Stimulated activated effector memory CD8-positive, alpha-beta T cell treated with anti-CD3 and anti-CD28 coated beads, Interleukin-12 subunit alpha, Interleukin-12 subunit beta, amount 100 ng/mL, for 72 hours (primary cell): ENCODE results near the gene OR6N1.

Source experiments
- ATAC-seq: fragments of 150-1000 bp; cut with Tn5 transposase; 2 replicates; pipeline ENCODE4 v1.10.0; 2021
- DNase-seq, 2 donors: peaks; one replicate each; pipeline ENCODE4 v3.0.0; 2021 to 2022; ENCODE audit warnings: low spot score in 2 of 2
- H3K27ac Mint-ChIP-seq: one replicate; pipeline ENCODE4 v1.8.0; 2022; ENCODE audit warnings: mild to moderate bottlenecking, mixed read lengths
- H3K36me3 Mint-ChIP-seq: one replicate; pipeline ENCODE4 v1.8.0; 2022; ENCODE audit warnings: mild to moderate bottlenecking, mixed read lengths
- H3K4me1 Mint-ChIP-seq: one replicate; pipeline ENCODE4 v1.8.0; 2022; ENCODE audit warnings: mixed read lengths
- H3K4me3 Mint-ChIP-seq: one replicate; pipeline ENCODE4 v1.8.0; 2022; ENCODE audit warnings: mild to moderate bottlenecking, mixed read lengths
- H3K9me3 Mint-ChIP-seq: one replicate; pipeline ENCODE4 v1.8.0; 2022; ENCODE audit warnings: mixed read lengths

OR6N1 gene

GRCh38 chr1:158799689-158800088 lies 27.7 kb upstream of the OR6N1 start:
- no peak overlapping the region for H3K27ac Mint-ChIP-seq
- no peaks in the 10 kb centered on the region for H3K9me3 Mint-ChIP-seq
- no peak overlapping the region for H3K4me3 Mint-ChIP-seq
- DNase-seq (no peak), ATAC-seq (peak; percentile 78)
- H3K36me3 Mint-ChIP-seq, result no peaks in the 10 kb centered on the region
- no peaks in the 10 kb centered on the region for H3K4me1 Mint-ChIP-seq

- DNase-seq (no peak), ATAC-seq (no peak)
- no peaks in the 10 kb centered on the region for H3K9me3 Mint-ChIP-seq
- no peaks in the 10 kb centered on the region for H3K36me3 Mint-ChIP-seq
- peaks cover 8% of the 10 kb centered on the region for H3K4me1 Mint-ChIP-seq
- H3K4me3 Mint-ChIP-seq, result no peak overlapping the region
- no peak overlapping the region for H3K27ac Mint-ChIP-seq
Measured at GRCh38 chr1:158798531-158798930, 26.5 kb upstream of the OR6N1 start.

GRCh38 chr1:158794247-158794646 lies 22.3 kb upstream of the OR6N1 start:
- ATAC-seq, result no peak

GRCh38 chr1:158793604-158794003 lies 21.6 kb upstream of the OR6N1 start:
- no peak overlapping the region for H3K4me3 Mint-ChIP-seq
- H3K36me3 Mint-ChIP-seq, result no peaks in the 10 kb centered on the region
- H3K4me1 Mint-ChIP-seq, result peaks cover 8% of the 10 kb centered on the region
- ATAC-seq, result peak; percentile 74
- DNase-seq, result peak in 1 of 2 donors; percentile 53
- no peaks in the 10 kb centered on the region for H3K9me3 Mint-ChIP-seq
- no peak overlapping the region for H3K27ac Mint-ChIP-seq

More at GRCh38 chr1:158794247-158794646, 22.3 kb upstream of the OR6N1 start:
- H3K9me3 Mint-ChIP-seq, result no peaks in the 10 kb centered on the region
- no peaks in the 10 kb centered on the region for H3K36me3 Mint-ChIP-seq
- no peak for DNase-seq
- peaks cover 8% of the 10 kb centered on the region for H3K4me1 Mint-ChIP-seq
- H3K27ac Mint-ChIP-seq, result no peak overlapping the region
- no peak overlapping the region for H3K4me3 Mint-ChIP-seq

GRCh38 chr1:158781104-158781503 lies 9.1 kb upstream of the OR6N1 start, which contains the start of gene OR6N2:
TSS of gene OR6N2 (minus strand) at chr1:158781204. CDS start at chr1:158777635, 3,569 bp downstream.
- Mint-ChIP-seq H3K9me3 (no peaks in the 10 kb centered on the region), H3K27ac (no peak within 1 kb of the TSS), H3K4me3 (no peak within 1 kb of the TSS), H3K36me3 (no peaks in the 10 kb centered on the region), H3K4me1 (peaks cover 9% of the 10 kb centered on the region)
- ATAC-seq (no peak), DNase-seq (no peak)

- no peaks in the 10 kb centered on the region for H3K36me3 Mint-ChIP-seq
- no peaks in the 10 kb centered on the region for H3K9me3 Mint-ChIP-seq
- H3K4me3 Mint-ChIP-seq, result no peak within 1 kb of the TSS
- DNase-seq (no peak), ATAC-seq (no peak)
- H3K27ac Mint-ChIP-seq, result no peak within 1 kb of the TSS
- H3K4me1 Mint-ChIP-seq, result no peaks in the 10 kb centered on the region
Measured at GRCh38 chr1:158754420-158754819, 17.6 kb downstream of the OR6N1 start, which contains the start of gene OR6K6. TSS of gene OR6K6 (plus strand) at chr1:158754720. CDS start at chr1:158754888, 168 bp downstream.

- Mint-ChIP-seq H3K4me3 (no peak overlapping the region), H3K36me3 (no peaks in the 10 kb centered on the region), H3K9me3 (no peaks in the 10 kb centered on the region), H3K27ac (no peak overlapping the region), H3K4me1 (no peaks in the 10 kb centered on the region)
- DNase-seq, result no peak
- ATAC-seq, result no peak
Measured at GRCh38 chr1:158752155-158752712, 19.8 kb downstream of the OR6N1 start.

- ATAC-seq (no peak), DNase-seq (no peak)
- Mint-ChIP-seq H3K4me1 (no peaks in the 10 kb centered on the region), H3K9me3 (no peaks in the 10 kb centered on the region), H3K4me3 (no peak overlapping the region), H3K27ac (no peak overlapping the region), H3K36me3 (no peaks in the 10 kb centered on the region)
Measured at GRCh38 chr1:158735848-158736247, 36.1 kb downstream of the OR6N1 start.

- Mint-ChIP-seq H3K4me3 (no peak overlapping the region), H3K27ac (no peak overlapping the region), H3K4me1 (no peaks in the 10 kb centered on the region), H3K36me3 (no peaks in the 10 kb centered on the region), H3K9me3 (no peaks in the 10 kb centered on the region)
- ATAC-seq, result no peak
- DNase-seq, result no peak
Measured at GRCh38 chr1:158732524-158732923, 39.5 kb downstream of the OR6N1 start.

- Mint-ChIP-seq H3K9me3 (no peaks in the 10 kb centered on the region), H3K4me1 (no peaks in the 10 kb centered on the region), H3K27ac (no peak overlapping the region), H3K36me3 (no peaks in the 10 kb centered on the region), H3K4me3 (no peak overlapping the region)
- ATAC-seq (no peak), DNase-seq (no peak)
Measured at GRCh38 chr1:158731707-158732106, 40.3 kb downstream of the OR6N1 start.

GRCh38 chr1:158730453-158730852 lies 41.5 kb downstream of the OR6N1 start:
- H3K27ac Mint-ChIP-seq, result no peak overlapping the region
- no peaks in the 10 kb centered on the region for H3K36me3 Mint-ChIP-seq
- no peak overlapping the region for H3K4me3 Mint-ChIP-seq
- no peak for DNase-seq
- no peak for ATAC-seq
- no peaks in the 10 kb centered on the region for H3K9me3 Mint-ChIP-seq
- H3K4me1 Mint-ChIP-seq, result no peaks in the 10 kb centered on the region

GRCh38 chr1:158728510-158729225 lies 43.3 kb downstream of the OR6N1 start:
- no peaks in the 10 kb centered on the region for H3K36me3 Mint-ChIP-seq
- H3K4me1 Mint-ChIP-seq, result no peaks in the 10 kb centered on the region
- no peak overlapping the region for H3K27ac Mint-ChIP-seq
- H3K4me3 Mint-ChIP-seq, result no peak overlapping the region
- ATAC-seq (no peak), DNase-seq (no peak)
- H3K9me3 Mint-ChIP-seq, result no peaks in the 10 kb centered on the region

GRCh38 chr1:158724442-158724841 lies 47.6 kb downstream of the OR6N1 start:
- ATAC-seq, result no peak
- no peaks in the 10 kb centered on the region for H3K36me3 Mint-ChIP-seq
- DNase-seq, result no peak
- H3K4me3 Mint-ChIP-seq, result no peak overlapping the region
- no peaks in the 10 kb centered on the region for H3K9me3 Mint-ChIP-seq
- no peaks in the 10 kb centered on the region for H3K4me1 Mint-ChIP-seq
- H3K27ac Mint-ChIP-seq, result no peak overlapping the region

GRCh38 chr1:158720620-158721019 lies 51.4 kb downstream of the OR6N1 start, which contains the start of gene OR6K3:
TSS of gene OR6K3 (minus strand) at chr1:158720720. CDS start at chr1:158718115, 2,605 bp downstream.
- ATAC-seq (no peak), DNase-seq (no peak)
- Mint-ChIP-seq H3K27ac (no peak within 1 kb of the TSS), H3K4me1 (no peaks in the 10 kb centered on the region), H3K36me3 (no peaks in the 10 kb centered on the region), H3K4me3 (no peak within 1 kb of the TSS), H3K9me3 (no peaks in the 10 kb centered on the region)

- no peaks in the 10 kb centered on the region for H3K36me3 Mint-ChIP-seq
- H3K4me3 Mint-ChIP-seq, result no peak overlapping the region
- no peak for ATAC-seq
- no peaks in the 10 kb centered on the region for H3K9me3 Mint-ChIP-seq
- DNase-seq, result no peak
- no peaks in the 10 kb centered on the region for H3K4me1 Mint-ChIP-seq
- H3K27ac Mint-ChIP-seq, result no peak overlapping the region
Measured at GRCh38 chr1:158719664-158720063, 52.3 kb downstream of the OR6N1 start.

- no peak for ATAC-seq
- Mint-ChIP-seq H3K4me3 (no peak overlapping the region), H3K4me1 (no peaks in the 10 kb centered on the region), H3K36me3 (no peaks in the 10 kb centered on the region), H3K27ac (no peak overlapping the region), H3K9me3 (no peaks in the 10 kb centered on the region)
- no peak for DNase-seq
Measured at GRCh38 chr1:158717344-158717743, 54.7 kb downstream of the OR6N1 start.
